Activated T-helper 1 cell treated with Interleukin-2 at 50 U/mL for 16 hours (primary cell): Measurements from ENCODE around the gene INPPL1.

Experiments
- DNase-seq: peaks from one replicate; pipeline ENCODE4 v3.0.0-alpha.2; 2020; ENCODE audit warnings: low read depth

Gene INPPL1

DNA sequence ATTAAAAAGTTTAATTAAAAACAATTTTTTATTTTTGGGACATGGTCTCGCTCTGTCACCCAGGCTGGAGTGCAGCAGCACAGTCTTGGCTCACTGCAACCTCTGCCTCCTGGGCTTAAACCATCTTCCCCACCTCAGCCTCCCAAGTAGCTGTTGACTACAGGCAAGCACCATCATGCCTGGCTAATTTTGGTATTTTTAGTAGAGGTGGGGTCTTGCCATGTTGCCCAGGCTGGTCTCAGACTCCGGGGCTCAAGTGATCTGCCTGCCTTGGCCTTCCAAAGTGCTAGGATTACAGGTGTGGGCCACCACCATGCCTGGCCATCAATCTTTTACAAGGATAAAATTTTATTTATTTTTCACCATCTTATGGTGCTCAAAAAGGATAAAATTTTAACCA lies 62.7 kb downstream of the INPPL1 start:
- no peak for DNase-seq
